Breast epithelium (tissue), 4 donors: ENCODE data around the gene NRIP2. TPM values are rescaled to one million over a fixed set of nuclear protein-coding genes. Genes with fewer than 3 reads are reported as not detected.

ENCODE experiments used
- DNase-seq, 2 donors: peaks; one replicate each; pipeline ENCODE4 v3.0.0-alpha.2; 2019; ENCODE audit warnings: low spot score in 2 of 2
- H3K27ac ChIP-seq, 2 donors: fragments of 200-600 bp; sonication (generic) in 1 of 2; one replicate each; pipeline ENCODE4 v1.5.1; 2016 to 2019; ENCODE audit warnings: mild to moderate bottlenecking in 1 of 2
- H3K27me3 ChIP-seq, 2 donors: fragments of 200-600 bp; sonication (generic) in 1 of 2; one replicate each; pipeline versions ENCODE4 v1.5.1 to v1.6.0; 2017 to 2019; ENCODE audit warnings: control low read depth in 1 of 2, mild to moderate bottlenecking in 1 of 2
- H3K36me3 ChIP-seq: fragments of 200-600 bp; one replicate; pipeline ENCODE4 v1.5.1; 2019
- H3K4me1 ChIP-seq, 2 donors: fragments of 200-600 bp; sonication (generic); one replicate each; pipeline ENCODE4 v1.5.1; 2016 to 2019; ENCODE audit warnings: control low read depth in 1 of 2
- H3K4me3 ChIP-seq, 3 donors: fragments of 200-600 bp; sonication (generic); 1 replicate in 2 of 3; 2 replicates in 1 of 3; pipeline ENCODE4 v1.5.1; 2016 to 2019; ENCODE audit warnings: mild to moderate bottlenecking in 3 of 3, moderate library complexity in 2 of 3
- H3K9me3 ChIP-seq, 2 donors: fragments of 200-600 bp; sonication (generic) in 1 of 2; one replicate each; pipeline ENCODE4 v1.5.1; 2016 to 2019; ENCODE audit warnings: control low read depth in 1 of 2
- CTCF ChIP-seq, 3 donors: fragments of 450-650 bp; IDR thresholded peaks; one replicate each; pipeline ENCODE4 v1.5.1; 2016 to 2017; ENCODE audit warnings: antibody characterized with exemption in 3 of 3, mild to moderate bottlenecking in 3 of 3, moderate library complexity in 3 of 3
- POLR2A ChIP-seq: fragments of 450-650 bp; IDR thresholded peaks from one replicate; pipeline ENCODE4 v1.6.1; 2016; ENCODE audit warnings: antibody characterized with exemption, mild to moderate bottlenecking, moderate library complexity
- POLR2AphosphoS5 ChIP-seq, 3 donors: sonication (generic); formaldehyde crosslinking; IDR thresholded peaks; one replicate each; pipeline ENCODE4 v1.6.1; 2017; ENCODE audit warnings: antibody characterized with exemption in 3 of 3
- intact Hi-C: fragments of 100-400 bp; cut with DNase I; formaldehyde crosslinking; loops from one replicate; pipeline ENCODE4 v1.15.1; 2023; ENCODE audit warnings: low total_unique reads
- total RNA-seq, 3 donors: library from RNA; depleted of rRNA; stranded (reverse); fragments of >200 nt; gene quantifications; one replicate each; pipeline ENCODE4 v1.1.0, GENCODE V29; 2016

Gene NRIP2
- total RNA-seq, 3 donors from 2014 or later: 0.16 to 1.6 (median 1.2) TPM

- H3K4me1 ChIP-seq: no peaks in the 10 kb centered on the region
- no peaks in the 10 kb centered on the region for H3K27me3 ChIP-seq
- H3K4me3 ChIP-seq: no peak overlapping the region
- no peak for DNase-seq
- TF ChIP-seq POLR2A (no peak), POLR2AphosphoS5 (IDR thresholded peaks at IDR 0.05) (no peak), CTCF (IDR thresholded peaks at IDR 0.05) (no peak)
- intact Hi-C loops: no loop called here
- no peaks in the 10 kb centered on the region for H3K9me3 ChIP-seq
- H3K27ac ChIP-seq: no peak overlapping the region
- H3K36me3 ChIP-seq: peaks cover 6% of the 10 kb centered on the region
These were observed 7.9 kb downstream of the NRIP2 start for GRCh38 chr12:2826721-2827515.

- H3K27ac ChIP-seq: no peak overlapping the region
These were observed 8.8 kb downstream of the NRIP2 start for GRCh38 chr12:2826036-2826435.

GRCh38 chr12:2825132-2825531, 9.7 kb downstream of the NRIP2 start:
- no peak overlapping the region for H3K27ac ChIP-seq
- intact Hi-C loops: no loop called here
- no peak overlapping the region for H3K4me3 ChIP-seq
- no peaks in the 10 kb centered on the region for H3K4me1 ChIP-seq
- DNase-seq: no peak
- H3K27me3 ChIP-seq: no peaks in the 10 kb centered on the region
- TF ChIP-seq CTCF (IDR thresholded peaks at IDR 0.05): no peak
- no peak for TF ChIP-seq POLR2AphosphoS5 (IDR thresholded peaks at IDR 0.05)
- no peak for TF ChIP-seq POLR2A
- peaks cover 6% of the 10 kb centered on the region for H3K36me3 ChIP-seq
- H3K9me3 ChIP-seq: no peaks in the 10 kb centered on the region

More at GRCh38 chr12:2826036-2826435, 8.8 kb downstream of the NRIP2 start:
- DNase-seq: no peak
- H3K27me3 ChIP-seq: no peaks in the 10 kb centered on the region
- H3K36me3 ChIP-seq: peaks cover 6% of the 10 kb centered on the region
- TF ChIP-seq POLR2AphosphoS5 (IDR thresholded peaks at IDR 0.05) (no peak), CTCF (IDR thresholded peaks at IDR 0.05) (no peak), POLR2A (no peak)
- H3K4me3 ChIP-seq: no peak overlapping the region
- no peaks in the 10 kb centered on the region for H3K4me1 ChIP-seq
- intact Hi-C loops: no loop called here
- H3K9me3 ChIP-seq: no peaks in the 10 kb centered on the region

- H3K4me1 ChIP-seq: no peaks in the 10 kb centered on the region
- TF ChIP-seq POLR2AphosphoS5 (IDR thresholded peaks at IDR 0.05) (no peak), POLR2A (no peak)
- peaks cover 6% of the 10 kb centered on the region for H3K36me3 ChIP-seq
- no peaks in the 10 kb centered on the region for H3K27me3 ChIP-seq
- no peak overlapping the region for H3K27ac ChIP-seq
- no peak for DNase-seq
- H3K9me3 ChIP-seq: no peaks in the 10 kb centered on the region
- intact Hi-C loops: no loop called here
- no peak overlapping the region for H3K4me3 ChIP-seq
These were observed 10.3 kb downstream of the NRIP2 start for GRCh38 chr12:2824541-2824940.

- no peak for TF ChIP-seq CTCF (IDR thresholded peaks at IDR 0.05)
- TF ChIP-seq POLR2AphosphoS5 (IDR thresholded peaks at IDR 0.05): no peak
- TF ChIP-seq POLR2A: no peak
- H3K4me3 ChIP-seq: no peak overlapping the region
- H3K4me1 ChIP-seq: no peaks in the 10 kb centered on the region
- H3K9me3 ChIP-seq: no peaks in the 10 kb centered on the region
- DNase-seq: no peak
- peak overlapping the region in 1 of 2 donors; percentile 25 for H3K27ac ChIP-seq
- peaks cover 6% of the 10 kb centered on the region for H3K36me3 ChIP-seq
- H3K27me3 ChIP-seq: no peaks in the 10 kb centered on the region
- intact Hi-C loops: no loop called here
These were observed 11.4 kb downstream of the NRIP2 start for GRCh38 chr12:2823483-2823882.
